ENCODE results near the gene CDNF. TPM values are rescaled to one million over a fixed set of nuclear protein-coding genes. Genes with fewer than 3 reads are reported as not detected.

Gene CDNF
- total and polyA plus RNA-seq, 4 donors: 1.5 to 5.9 (median 2.9) TPM

DNA sequence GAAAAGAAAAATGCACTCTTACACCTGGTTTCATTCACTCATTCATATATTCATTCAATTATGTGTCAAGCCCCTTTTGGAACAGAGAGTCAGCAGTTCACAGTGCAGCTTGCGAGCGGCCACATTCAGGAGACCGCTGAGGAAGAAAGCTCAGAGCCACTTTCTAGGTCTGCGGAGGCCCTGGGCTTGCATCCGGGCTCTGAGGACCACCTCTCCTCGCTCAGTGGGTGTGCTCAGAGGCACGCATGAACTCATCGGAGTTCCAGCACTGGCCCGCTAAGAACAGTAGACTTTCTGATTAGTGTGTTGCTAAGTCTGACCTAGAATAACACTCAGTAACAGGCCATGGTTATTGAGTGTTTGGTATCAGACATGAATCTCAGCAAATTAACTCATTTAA lies 61.3 kb downstream of the CDNF start:
- TF ChIP-seq, protein P1, sequence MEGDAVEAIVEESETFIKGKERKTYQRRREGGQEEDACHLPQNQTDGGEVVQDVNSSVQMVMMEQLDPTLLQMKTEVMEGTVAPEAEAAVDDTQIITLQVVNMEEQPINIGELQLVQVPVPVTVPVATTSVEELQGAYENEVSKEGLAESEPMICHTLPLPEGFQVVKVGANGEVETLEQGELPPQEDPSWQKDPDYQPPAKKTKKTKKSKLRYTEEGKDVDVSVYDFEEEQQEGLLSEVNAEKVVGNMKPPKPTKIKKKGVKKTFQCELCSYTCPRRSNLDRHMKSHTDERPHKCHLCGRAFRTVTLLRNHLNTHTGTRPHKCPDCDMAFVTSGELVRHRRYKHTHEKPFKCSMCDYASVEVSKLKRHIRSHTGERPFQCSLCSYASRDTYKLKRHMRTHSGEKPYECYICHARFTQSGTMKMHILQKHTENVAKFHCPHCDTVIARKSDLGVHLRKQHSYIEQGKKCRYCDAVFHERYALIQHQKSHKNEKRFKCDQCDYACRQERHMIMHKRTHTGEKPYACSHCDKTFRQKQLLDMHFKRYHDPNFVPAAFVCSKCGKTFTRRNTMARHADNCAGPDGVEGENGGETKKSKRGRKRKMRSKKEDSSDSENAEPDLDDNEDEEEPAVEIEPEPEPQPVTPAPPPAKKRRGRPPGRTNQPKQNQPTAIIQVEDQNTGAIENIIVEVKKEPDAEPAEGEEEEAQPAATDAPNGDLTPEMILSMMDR (IDR thresholded peaks at IDR 0.05; ENCODE audit: low read depth, low read length, missing input control): no peak
- TF ChIP-seq, protein P2, sequence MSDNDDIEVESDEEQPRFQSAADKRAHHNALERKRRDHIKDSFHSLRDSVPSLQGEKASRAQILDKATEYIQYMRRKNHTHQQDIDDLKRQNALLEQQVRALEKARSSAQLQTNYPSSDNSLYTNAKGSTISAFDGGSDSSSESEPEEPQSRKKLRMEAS (IDR thresholded peaks at IDR 0.05): no peak
- TF ChIP-seq GABPA (IDR thresholded peaks at IDR 0.05 in 1 of 2, conservative IDR thresholded peaks at IDR 0.05 in 1 of 2): no peak
- TF ChIP-seq, protein P3, sequence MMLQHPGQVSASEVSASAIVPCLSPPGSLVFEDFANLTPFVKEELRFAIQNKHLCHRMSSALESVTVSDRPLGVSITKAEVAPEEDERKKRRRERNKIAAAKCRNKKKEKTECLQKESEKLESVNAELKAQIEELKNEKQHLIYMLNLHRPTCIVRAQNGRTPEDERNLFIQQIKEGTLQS (IDR thresholded peaks at IDR 0.05): no peak
- TF ChIP-seq JUND (IDR thresholded peaks at IDR 0.05): no peak
- no peak for TF ChIP-seq TAF1 (conservative IDR thresholded peaks at IDR 0.05)
- TF ChIP-seq NR2F2 (IDR thresholded peaks at IDR 0.05): no peak
- TF ChIP-seq YY1 (IDR thresholded peaks at IDR 0.05): no peak
- TF ChIP-seq RAD21 (IDR thresholded peaks at IDR 0.05): no peak
- no peak for TF ChIP-seq HNF4G (IDR thresholded peaks at IDR 0.05)
- TF ChIP-seq SP1 (IDR thresholded peaks at IDR 0.05): no peak
- Histone ChIP-seq H3K9me3 (ENCODE audit: control insufficient read depth in 4 of 4, low read length in 3 of 4) (no peaks in the 10 kb centered on the region), H3K9ac (ENCODE audit: low read depth in 1 of 2, low read length in 2 of 2) (no peak overlapping the region), H3K4me1 (ENCODE audit: control insufficient read depth in 4 of 4, insufficient read depth in 4 of 4, low read length in 3 of 4) (peaks cover 0 to 3% (median 0%) of the 10 kb centered on the region in 4 donors), H3K27me3 (ENCODE audit: control insufficient read depth in 4 of 4, insufficient read depth in 4 of 4, low read length in 3 of 4) (no peaks in the 10 kb centered on the region), H3K4me3 (ENCODE audit: low read depth in 1 of 3, low read length in 3 of 3) (no peak overlapping the region), H3K27ac (ENCODE audit: low read depth in 1 of 2, low read length in 2 of 2) (no peak overlapping the region), H3K36me3 (ENCODE audit: control insufficient read depth in 4 of 4, insufficient read depth in 3 of 4, low read depth in 1 of 4, low read length in 3 of 4) (no peaks in the 10 kb centered on the region)
- WGBS: 86% methylated on average over 9 of the region's 9 CpGs
- no peak for DNase-seq (ENCODE audit: low spot score)

DNA sequence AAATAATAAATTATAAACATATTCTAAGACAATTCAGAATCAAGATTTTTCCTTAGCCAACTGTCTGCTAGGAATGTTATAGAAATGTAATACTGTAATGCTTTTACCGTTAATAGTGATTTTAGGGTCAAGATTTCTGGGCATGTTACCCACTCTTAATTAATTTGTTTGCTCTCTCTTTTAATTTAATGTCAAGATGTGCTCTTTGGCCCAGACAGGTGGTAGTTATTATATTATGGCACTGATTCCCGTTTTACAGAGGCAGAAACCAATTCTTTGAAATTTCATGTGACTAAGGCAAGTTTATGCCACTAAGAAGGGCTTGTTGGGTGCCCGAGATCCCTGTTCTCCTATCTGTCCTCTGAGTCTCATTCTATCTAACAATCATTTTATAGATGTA lies 62.2 kb downstream of the CDNF start:
- no peak overlapping the region for H3K27ac ChIP-seq (ENCODE audit: low read depth in 1 of 2, low read length in 2 of 2)
- no peak overlapping the region for H3K4me3 ChIP-seq (ENCODE audit: low read depth in 1 of 3, low read length in 3 of 3)
- WGBS: 92% methylated on average over 3 of the region's 3 CpGs
- no peak for DNase-seq (ENCODE audit: low spot score)
- no peaks in the 10 kb centered on the region for H3K27me3 ChIP-seq (ENCODE audit: control insufficient read depth in 4 of 4, insufficient read depth in 4 of 4, low read length in 3 of 4)
- H3K36me3 ChIP-seq (ENCODE audit: control insufficient read depth in 4 of 4, insufficient read depth in 3 of 4, low read depth in 1 of 4, low read length in 3 of 4): no peaks in the 10 kb centered on the region
- H3K4me1 ChIP-seq (ENCODE audit: control insufficient read depth in 4 of 4, insufficient read depth in 4 of 4, low read length in 3 of 4): peaks cover 0 to 3% (median 0%) of the 10 kb centered on the region in 4 donors
- TF ChIP-seq YY1 (IDR thresholded peaks at IDR 0.05) (no peak), FOXA1 (IDR thresholded peaks at IDR 0.05) (no peak), GABPA (IDR thresholded peaks at IDR 0.05 in 1 of 2, conservative IDR thresholded peaks at IDR 0.05 in 1 of 2) (no peak), TAF1 (conservative IDR thresholded peaks at IDR 0.05) (no peak), FOXA2 (IDR thresholded peaks at IDR 0.05) (no peak), RAD21 (IDR thresholded peaks at IDR 0.05) (no peak), JUND (IDR thresholded peaks at IDR 0.05) (no peak), NR2F2 (IDR thresholded peaks at IDR 0.05) (no peak), HNF4G (IDR thresholded peaks at IDR 0.05) (no peak), EGR1 (IDR thresholded peaks at IDR 0.05; ENCODE audit: low read depth in 2 of 2) (no peak)
- TF ChIP-seq, protein P3 (IDR thresholded peaks at IDR 0.05): no peak
- TF ChIP-seq, protein P4, sequence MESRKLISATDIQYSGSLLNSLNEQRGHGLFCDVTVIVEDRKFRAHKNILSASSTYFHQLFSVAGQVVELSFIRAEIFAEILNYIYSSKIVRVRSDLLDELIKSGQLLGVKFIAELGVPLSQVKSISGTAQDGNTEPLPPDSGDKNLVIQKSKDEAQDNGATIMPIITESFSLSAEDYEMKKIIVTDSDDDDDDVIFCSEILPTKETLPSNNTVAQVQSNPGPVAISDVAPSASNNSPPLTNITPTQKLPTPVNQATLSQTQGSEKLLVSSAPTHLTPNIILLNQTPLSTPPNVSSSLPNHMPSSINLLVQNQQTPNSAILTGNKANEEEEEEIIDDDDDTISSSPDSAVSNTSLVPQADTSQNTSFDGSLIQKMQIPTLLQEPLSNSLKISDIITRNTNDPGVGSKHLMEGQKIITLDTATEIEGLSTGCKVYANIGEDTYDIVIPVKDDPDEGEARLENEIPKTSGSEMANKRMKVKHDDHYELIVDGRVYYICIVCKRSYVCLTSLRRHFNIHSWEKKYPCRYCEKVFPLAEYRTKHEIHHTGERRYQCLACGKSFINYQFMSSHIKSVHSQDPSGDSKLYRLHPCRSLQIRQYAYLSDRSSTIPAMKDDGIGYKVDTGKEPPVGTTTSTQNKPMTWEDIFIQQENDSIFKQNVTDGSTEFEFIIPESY (IDR thresholded peaks at IDR 0.05): no peak
- H3K9ac ChIP-seq (ENCODE audit: low read depth in 1 of 2, low read length in 2 of 2): no peak overlapping the region
- no peaks in the 10 kb centered on the region for H3K9me3 ChIP-seq (ENCODE audit: control insufficient read depth in 4 of 4, low read length in 3 of 4)
